ENCODE data around the gene ARPC5.
"Not testable (repeated sequence)": the region's sequence is repeated elsewhere in the genome, so short reads cannot be mapped to it uniquely, and the experiment has no call there.

The ARPC5 gene

DNA sequence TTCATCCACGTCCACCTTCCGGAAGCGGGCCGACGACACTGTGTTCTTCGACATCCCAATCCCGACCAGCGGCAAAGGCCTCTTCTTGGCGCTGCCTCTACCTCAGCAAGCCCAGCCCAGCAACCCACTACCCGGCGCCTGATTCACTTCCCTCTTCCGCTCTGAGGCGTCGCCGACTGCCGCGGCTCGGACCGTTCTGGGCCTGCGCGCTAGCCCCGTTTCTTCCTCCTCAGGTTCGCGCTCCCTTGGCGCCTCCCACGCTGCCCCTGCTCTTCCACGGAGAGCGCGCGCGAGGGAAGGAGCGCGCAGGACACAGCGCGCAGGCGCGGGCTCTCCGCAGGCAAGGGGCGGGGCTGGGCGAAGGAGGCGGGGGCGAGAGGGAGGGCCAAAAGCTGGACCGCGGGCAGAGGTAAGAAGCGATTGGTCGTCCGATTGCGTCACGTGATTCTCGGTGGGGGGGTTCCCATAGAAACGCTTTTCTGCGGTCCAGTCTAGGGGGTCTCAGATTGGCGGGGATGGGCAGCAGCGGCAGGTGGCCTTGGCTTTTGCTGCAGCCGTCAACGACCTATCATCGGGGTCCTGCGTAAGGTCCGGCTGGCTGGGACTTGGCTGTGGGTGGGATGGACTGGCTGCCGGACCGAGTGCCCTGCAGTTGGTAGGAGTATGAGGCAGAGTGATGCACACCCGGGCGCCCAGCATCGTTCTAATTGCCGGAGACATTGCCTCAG is at the start of gene ARPC5:
Gene ARPC5, minus strand, starts transcription at position 178 of the 728 bp plus-strand sequence. Its CDS starts 124 bp downstream, at position 54.
- DNase-seq: peak; percentile 95 to 97

DNA sequence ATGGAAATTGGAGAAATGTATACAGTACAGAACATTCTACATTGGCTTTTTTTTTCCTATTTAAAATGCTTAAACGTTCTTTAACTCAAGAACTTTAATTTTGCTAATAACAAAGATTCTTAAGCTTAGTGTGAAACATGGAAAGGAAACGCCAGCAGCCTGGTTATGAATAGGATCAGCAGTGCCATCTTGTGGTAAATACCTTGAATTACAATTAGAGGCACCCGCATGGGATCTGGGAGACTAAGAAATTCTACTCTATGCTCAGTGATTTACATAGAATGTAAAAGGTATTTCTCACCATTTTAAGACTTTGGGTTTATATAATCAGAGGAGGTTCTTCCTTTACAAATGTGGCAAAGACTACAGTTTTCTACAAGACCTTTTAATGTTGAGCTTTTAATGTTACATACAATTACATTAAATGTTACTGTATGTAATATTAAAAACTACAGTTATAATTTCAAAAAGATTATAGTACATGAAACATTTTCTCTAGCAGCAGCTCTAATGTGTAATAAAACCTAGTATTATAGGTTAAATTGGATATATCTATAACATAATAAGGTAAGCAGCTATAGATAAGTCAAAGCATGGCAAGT is 49.6 kb upstream of the ARPC5 start:
- DNase-seq: peak; percentile 6 to 23

DNA sequence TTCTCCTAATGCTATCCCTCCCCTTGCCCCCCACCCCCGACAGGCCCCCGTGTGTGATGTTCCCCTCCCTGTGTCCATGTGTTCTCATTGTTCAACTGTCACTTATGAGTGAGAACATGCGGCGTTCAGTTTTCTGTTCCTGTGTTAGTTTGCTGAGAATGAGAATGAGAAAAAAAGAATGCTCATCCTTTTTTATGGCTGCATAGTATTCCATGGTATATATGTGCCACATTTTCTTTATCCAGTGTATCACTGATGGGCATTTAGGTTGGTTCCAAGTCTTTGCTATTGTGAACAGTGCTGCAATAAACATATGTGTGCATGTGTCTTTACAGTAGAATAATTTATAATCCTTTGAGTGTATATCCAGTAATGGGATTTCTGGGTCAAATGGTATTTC is 43.8 kb upstream of the ARPC5 start:
- DNase-seq: not testable (repeated sequence)

DNA sequence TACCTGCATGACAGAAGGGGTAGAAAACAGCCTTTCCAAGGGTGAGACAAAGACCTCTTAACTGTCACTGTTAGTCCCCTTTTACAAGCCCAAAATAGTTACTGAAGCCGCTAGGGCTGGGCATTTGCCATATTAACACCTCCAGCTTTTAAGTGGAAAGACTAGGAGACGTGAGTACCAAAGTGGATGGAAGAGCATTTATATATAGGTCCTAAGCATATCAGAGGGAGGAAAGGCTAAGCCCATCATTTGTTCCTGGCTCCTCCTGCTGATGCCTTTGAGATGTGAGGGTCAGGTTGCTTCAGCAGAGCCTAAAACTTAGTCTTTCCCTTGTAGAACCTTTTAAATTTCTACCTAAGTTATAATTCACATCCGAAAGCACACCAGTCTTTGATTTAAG is 43.2 kb upstream of the ARPC5 start:
- no peak for DNase-seq

DNA sequence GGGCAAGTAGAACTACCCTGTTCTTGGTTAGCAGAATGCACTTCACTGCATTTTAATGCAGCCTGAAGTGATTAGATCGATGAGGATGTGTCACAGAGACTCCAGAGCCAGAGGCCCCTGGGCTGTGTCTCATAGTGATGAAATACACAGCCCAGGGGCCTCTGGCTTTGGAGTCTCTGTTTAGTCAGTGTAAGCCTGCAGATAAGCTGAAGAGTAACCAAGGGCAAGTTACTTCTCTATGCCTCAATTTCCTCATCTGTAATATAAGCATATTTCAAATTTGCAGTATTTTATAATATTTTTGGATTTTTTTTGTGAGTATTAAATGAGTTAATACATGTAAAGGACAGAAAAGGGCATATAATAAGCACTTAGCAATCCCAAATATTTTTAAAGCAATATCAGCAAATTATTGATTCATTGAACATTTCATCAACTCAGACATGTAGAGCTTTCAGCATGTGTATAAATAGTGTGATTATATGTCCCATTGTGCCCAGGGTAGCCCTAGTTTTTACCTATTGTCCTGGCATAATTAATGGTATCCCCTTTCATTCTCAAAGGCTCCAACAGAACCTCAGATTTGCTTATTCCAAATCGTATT is 41.1 kb upstream of the ARPC5 start:
- DNase-seq: no peak

DNA sequence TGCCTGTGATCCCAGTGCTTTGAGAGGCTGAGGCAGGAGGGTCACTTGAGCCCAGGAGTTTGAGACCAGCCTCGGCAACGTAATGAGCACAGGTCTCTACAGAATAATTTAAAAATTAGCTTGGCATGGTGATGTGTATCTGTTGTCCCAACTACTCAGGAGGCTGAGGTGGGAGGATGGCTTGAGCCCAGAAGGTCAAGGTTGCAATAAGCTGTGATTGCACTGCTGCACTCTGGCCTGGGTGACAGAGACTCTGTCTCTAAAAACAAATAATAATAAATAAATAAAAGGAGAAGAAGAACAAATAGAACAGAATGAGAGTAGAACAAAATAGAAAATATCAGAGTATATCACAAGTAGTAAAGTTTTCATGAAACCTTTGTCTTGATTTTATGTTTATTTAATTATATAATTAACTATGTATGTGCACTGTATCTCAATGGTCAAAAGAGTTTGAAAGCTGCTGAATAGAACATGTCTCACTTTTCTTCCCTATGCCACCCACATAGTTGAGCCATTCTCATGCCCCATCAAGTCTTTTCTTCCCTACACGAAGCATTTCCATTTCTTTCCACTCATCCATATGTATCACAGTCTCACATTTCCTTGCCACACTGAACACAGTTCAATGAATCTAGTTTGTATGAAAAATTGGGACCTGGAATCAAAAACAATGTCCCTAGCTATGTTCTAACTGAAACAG is 40.5 kb upstream of the ARPC5 start:
- no peak for DNase-seq

DNA sequence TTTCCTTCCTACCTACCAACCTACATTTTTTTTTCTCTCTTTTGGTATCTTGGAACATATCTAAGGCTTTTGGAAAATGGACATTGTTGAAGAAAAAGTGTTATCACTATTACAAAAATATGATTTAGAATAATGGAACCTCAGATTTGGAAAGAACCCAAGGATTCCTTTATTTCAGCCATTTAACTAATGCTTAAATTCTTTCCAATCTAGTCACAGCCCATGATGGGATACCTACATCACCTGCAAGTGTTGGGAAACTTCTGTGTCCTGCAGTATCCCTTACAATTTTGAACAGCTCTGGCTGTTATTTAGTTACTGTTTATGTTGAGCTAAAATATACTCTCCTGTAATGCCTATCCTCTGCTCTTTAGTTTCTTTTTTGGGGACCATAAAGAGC is 39.8 kb upstream of the ARPC5 start:
- no peak for DNase-seq

DNA sequence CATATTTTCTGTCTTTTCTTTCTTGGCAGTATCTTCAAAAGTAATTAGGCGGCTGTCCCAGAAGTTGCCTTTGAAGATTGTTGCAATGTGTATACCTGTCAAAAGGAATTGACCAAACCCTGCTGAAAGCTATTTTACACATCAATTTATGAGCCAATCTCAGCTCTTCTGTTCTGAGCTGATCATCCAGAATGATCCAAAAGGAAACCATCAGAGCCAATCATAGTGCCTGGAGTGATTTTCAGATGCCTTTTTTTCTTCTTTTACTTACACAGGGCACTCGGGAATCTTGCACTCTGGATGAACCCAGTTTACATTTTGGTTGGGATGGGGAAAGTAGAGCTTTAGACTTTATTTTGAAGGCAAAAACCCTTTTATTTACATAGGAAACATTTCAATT is 39.3 kb upstream of the ARPC5 start:
- no peak for DNase-seq

DNA sequence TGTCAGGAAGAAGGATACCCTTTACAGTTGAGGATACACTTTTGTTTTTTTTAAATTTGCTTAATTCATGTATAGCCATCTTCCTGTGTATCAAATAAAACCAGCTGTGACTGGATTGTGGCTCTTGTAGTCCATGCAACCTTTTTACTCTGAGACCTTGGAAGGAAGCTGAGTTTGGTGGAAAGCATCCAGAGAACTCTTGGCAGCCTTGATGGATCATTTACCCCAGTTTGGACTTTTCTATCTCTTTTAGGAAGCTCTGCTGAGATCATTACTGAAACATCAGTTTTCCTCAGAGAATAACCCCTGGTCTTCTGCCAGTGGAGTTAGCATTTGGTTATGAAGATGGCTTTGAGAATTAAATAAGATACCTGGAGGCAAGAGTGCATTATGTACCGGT is 38.8 kb upstream of the ARPC5 start:
- no peak for DNase-seq

DNA sequence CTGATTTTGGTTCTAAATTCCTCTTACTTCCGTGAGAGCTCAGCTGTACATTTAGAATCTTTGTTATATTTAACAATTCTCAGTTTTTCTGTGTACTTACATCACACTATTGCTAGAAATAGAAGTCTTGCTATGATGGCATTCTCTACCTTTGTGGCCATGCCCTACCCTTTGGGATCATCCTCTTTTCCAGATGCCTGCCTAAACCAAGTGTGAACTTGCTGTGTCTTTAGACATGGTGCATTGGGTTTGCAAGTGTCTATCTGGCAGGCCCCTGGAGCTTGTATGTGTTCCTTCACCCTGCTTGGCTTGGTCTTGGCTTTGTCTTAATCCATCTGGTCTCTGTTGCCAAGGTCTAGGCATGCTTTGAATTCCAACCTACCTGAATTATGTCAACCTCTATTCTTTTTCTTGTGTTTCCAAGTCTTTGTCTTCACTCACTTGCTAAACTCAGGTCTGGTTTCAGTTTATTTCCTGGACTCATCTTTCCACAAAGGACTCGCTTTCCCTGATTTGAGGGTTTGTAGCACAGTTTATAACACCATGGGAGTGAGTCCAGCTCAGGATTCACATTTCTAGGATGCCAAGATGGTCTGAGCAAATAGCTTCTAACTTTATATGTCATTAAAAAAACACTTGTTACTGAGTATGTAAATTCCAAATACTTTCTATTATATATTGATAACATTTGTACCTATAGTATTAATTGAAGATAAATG is 38.2 kb upstream of the ARPC5 start:
- no peak for DNase-seq

DNA sequence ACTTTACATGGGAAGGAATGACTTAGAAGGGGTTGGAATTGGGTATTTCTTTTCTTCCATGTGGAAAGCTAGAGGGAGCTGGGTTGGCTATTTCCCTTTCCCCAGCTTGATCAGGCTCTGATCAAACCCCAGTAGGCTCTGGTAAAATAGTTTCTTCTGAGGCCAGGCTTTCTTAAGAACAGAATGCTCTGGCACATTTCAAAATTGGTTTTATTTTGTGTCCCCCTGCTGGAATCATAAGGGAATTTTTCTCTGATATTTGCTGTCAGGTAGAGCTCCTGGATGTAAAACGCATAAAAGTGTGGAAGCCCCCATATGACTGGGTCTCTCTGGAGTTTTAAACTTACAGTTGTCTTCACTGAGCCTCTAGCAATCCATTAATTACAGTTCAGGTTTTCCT is 34.6 kb upstream of the ARPC5 start:
- no peak for DNase-seq

DNA sequence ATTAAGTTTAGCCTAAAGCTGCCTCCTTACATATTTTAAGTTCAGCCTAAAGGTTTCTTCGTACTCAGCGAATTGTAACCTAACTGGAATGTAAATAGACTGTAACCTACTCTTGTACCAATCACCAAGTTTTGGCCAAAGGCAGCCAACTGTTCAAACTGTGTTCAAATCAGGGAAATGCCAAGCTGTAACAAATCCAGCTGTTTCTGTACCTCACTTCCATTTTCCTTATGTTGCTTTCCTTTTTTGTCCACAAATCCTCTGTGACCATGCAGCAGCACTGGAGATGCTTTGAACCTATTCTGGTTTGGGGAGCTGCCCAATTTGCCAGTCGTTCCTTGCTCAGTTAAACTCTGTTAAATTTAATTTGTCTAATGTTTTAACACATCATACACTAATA is 20.8 kb upstream of the ARPC5 start:
- DNase-seq: no peak

DNA sequence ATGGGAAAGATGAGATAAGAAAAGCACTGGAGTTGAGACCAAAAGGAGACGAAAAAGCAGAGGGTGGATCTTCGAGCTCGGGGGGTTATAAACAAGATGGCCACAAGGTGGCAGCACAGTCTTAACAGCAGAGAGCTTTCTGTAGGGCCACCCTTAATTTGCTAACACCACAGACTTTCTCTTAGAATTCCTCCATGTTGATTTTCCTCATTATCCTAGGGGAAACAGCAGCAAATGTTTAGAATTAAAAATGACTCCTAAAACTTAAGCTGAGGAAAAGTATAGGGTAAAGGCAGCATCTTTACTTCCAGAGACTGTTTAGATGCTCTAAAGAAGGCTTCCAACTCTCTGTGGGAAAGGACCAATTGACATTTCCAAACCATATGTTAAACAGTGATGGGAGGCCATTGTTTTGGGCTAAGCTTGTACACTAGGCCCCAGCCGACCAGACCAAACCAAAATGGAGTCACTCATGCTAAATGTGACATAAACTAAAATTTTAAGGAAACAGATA is 20.0 kb upstream of the ARPC5 start:
- DNase-seq: peak; percentile 67 to 77

DNA sequence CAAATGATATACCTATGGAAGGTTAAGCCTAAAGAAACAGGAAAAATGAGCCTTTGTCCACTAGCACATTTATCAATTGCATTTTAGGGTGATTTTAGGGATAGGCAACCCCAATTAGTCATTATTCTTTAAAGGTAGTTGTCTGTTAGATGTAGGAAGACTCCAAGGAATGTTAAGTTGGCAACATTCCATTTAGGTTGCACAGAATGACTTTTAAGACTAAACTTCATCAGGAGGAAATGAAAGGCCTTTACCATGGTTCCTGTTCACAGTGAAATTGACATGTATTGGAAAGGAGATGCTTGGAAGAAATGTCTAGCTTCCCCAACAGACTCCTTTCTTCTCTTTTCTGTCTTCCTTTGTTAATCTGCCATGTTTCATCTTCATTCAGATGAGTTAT is 19.1 kb upstream of the ARPC5 start:
- no peak for DNase-seq

DNA sequence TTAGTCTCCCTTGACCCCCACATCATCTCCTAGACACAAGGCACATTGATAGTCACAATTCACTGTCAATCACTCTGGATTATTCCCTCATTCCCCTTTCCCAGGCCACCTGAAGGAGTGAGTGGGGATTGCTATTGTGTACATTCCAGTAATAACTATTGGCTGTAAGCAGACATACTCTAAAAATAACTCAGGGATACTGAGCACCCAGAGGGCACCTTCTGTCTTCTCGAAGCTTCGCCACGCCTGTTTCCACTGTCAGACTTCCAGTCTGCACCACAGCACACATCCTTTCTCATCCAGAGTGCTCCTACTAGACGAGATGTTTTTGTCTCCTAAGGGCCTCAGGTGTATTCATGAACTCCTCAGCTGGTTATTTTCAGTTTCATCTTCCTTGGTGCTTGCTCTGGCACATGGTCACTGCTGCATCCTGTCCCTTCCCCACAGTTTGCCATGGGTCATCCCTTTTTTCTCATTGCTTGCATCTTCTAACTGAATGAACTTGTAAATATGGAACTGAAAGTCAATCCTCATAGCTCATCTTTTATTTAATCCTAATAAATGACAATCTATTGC is 18.4 kb upstream of the ARPC5 start:
- no peak for DNase-seq

DNA sequence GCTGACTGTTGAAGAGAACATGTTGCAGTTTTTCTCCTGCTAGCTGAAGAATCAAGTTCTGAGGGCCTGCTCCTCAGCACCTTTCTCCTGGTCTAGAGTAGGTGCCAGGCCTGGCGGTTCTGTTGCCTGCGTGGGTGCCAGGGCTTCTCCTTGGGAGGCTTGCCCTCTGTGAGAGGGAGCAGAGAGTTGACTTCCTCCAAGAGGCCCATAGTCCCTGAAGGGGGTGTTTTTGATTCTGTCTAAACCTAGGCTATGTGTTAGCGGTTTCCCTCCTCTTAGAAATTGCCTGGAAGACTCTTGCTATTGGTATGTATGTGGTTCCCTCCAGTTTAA is 17.8 kb upstream of the ARPC5 start:
- no peak for DNase-seq

DNA sequence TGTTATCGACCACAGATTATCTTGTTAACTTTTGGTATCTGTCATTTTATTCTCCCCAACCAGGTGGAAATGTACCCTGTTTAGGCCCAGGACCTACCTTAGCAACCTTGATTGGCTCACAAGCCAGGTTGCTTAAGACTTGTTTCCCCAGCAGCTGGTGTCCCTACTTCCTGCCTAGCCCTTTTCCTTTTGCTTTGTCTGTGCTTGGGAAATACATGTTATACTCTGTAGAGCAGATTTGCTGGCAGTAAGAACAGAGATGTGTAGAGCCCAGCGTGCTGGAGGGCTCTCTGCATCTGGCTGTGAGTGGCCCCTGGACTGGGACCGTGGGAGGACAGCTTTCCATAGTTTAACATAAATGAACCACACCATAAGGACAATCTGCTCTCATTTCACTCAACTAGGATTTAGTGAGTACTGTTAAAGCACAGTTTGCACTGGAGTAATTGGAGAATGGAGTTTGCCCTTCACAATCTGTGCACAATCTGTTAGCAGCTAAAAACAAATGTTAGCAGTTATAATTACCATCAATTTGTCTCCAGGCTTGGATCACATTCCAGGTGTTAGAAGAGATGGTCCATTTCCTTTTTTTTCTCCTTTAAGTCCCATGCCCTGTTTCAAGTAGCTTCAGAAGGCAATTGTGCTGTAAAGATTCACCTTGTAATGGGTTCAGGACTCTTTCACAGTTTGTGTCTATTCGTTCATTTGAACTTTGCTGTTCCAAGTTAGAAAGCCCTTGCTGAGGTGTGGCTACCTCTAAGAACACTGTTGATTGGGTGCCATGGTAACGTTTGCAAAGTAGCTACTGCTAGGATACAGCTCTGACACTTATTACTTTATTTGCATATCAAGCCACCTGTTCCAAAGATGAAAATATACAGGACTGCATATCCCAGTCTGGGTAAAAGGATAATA is 17.2 kb upstream of the ARPC5 start, which contains the start of gene APOBEC4:
Gene APOBEC4, minus strand, starts transcription at position 770 of the 915 bp plus-strand sequence. CDS start 4,535 bp downstream, outside the sequence.
- DNase-seq: no peak

DNA sequence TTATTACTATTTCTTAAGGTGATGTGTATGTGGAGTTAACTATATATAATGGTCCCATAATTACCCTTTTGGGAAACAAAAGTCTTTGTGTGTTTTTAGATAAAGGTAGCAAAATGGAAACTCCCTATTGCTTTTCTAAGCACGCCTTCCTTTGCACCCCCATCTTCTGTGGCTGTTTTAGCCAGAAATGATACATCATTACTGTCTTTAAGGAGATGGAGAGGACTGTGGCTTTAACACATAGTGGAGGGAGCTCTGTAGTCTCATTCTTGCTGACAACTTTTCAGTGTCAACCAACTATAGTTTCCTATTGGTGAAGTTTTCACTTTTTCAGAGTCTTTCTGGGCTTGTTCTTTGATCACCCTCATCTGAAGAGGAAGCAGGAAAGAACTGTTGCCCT is 16.5 kb upstream of the ARPC5 start:
- DNase-seq: no peak

DNA sequence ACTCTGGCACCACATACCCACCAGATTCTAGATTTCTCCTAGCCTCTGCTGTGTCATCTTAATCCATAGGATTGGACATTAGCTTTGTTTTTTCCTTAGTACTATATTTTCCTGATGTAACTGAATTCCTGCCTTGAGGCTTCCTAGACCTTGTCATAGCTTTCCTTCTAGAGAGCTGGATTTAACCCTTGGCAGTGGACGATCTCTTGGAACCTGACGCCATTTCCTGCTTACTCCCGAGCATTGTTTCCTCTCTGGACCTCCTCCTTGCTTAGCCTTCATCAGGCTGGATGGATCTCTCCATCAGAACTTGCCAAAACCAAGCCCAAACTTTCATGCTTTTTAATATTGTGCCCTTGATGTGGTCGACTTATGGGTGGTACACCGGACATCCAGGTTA is 16.0 kb upstream of the ARPC5 start:
- no peak for DNase-seq

DNA sequence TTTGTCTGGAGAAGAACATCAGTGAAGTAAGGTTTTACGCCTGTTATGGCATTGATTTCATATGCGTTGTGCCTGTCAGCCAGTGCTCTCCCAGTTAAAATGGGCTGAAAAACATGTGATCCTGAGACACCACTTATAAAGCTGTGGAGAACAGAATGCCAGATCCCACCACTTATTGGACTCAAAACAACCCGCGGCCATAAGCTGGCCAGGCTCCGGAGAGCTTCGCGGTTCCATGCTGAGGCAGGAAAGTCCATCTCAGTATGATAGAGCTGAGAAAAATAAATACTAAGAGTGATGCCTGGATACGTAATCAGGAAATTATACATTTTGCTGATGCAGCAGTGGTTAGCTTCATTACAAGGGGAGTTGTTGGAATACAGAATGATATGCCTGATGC is 12.5 kb upstream of the ARPC5 start:
- no peak for DNase-seq

DNA sequence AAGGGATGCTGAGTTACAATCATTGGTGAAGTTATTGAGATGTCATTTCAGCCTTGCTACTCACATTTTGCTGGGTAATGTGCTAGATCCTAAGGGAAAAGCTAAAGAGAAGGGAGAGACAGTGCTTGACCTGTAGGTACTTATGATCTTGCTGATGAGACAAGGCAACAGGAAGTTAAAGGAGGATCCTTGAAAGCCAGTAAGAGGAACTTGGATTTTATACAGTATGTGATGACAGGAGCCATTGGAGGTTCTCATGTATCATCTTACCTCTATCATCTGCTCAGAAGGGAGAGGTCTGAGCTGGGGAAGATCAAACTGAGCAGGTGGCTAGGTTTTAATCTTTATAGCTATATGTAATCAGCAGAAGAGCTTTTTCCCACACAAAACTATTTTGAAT is 11.2 kb upstream of the ARPC5 start:
- no peak for DNase-seq
